Testis (tissue), 3 donors: ENCODE measurements around the gene LGALSL. TPM values are rescaled to one million over a fixed set of nuclear protein-coding genes. Genes with fewer than 3 reads are reported as not detected.

Experiments
- DNase-seq: peaks from one replicate; pipeline ENCODE4 v3.0.0-alpha.2; 2019
- H3K27ac ChIP-seq, 2 donors: fragments of 200-600 bp; sonication (generic); one replicate each; pipeline ENCODE4 v1.5.1; 2019
- H3K27me3 ChIP-seq: fragments of 200-600 bp; sonication (generic); one replicate; pipeline ENCODE4 v1.5.1; 2019
- H3K36me3 ChIP-seq: fragments of 200-600 bp; sonication (generic); one replicate; pipeline ENCODE4 v1.5.1; 2017; ENCODE audit warnings: low read depth; ENCODE audit errors: missing control alignments
- H3K4me1 ChIP-seq: fragments of 200-600 bp; sonication (generic); one replicate; pipeline ENCODE4 v1.5.1; 2019
- H3K4me3 ChIP-seq, 2 donors: fragments of 200-600 bp; sonication (generic); one replicate each; pipeline ENCODE4 v1.5.1; 2017 to 2019
- H3K9me3 ChIP-seq: fragments of 200-600 bp; sonication (generic); one replicate; pipeline ENCODE4 v1.5.1; 2017
- CTCF ChIP-seq, 3 experiments: fragments of 450-650 bp in 2 of 3; fragments of 200-600 bp in 1 of 3; sonication (generic) in 1 of 3; IDR thresholded peaks; one replicate each; pipeline ENCODE4 v1.5.1; 2016 to 2019; ENCODE audit warnings: antibody characterized with exemption in 3 of 3, mild to moderate bottlenecking in 2 of 3, moderate library complexity in 1 of 3
- POLR2A ChIP-seq: fragments of 450-650 bp; IDR thresholded peaks from one replicate; pipeline ENCODE4 v1.6.1; 2017; ENCODE audit warnings: antibody characterized with exemption, mild to moderate bottlenecking, moderate library complexity
- WGBS, 2 donors: methylation state at CpG; one replicate each; pipeline ENCODE4 v1.1.5; 2018; 5-methylcytosine and 5-hydroxymethylcytosine counted together
- intact Hi-C: fragments of 100-400 bp; cut with DNase I; formaldehyde crosslinking; loops from one replicate; pipeline ENCODE4 v1.15.1; 2023; ENCODE audit warnings: low total_unique reads
- polyA plus RNA-seq: library from polyadenylated mRNA; stranded (reverse); fragments of 350-450 nt; fragmentation: Illumina TruSeq; extraction: RNeasy Lipid Tissue Mini Kit (QIAGEN cat#74804); gene quantifications from one replicate; pipeline ENCODE4 v1.2.3, GENCODE V29; 2014; ENCODE audit warnings: low read depth, low replicate concordance; ENCODE audit not compliant: insufficient read depth
- total RNA-seq, 2 donors: library from RNA; depleted of rRNA; stranded (reverse); fragments of >200 nt; gene quantifications; one replicate each; pipeline ENCODE4 v1.2.3, GENCODE V29; 2016

The LGALSL gene
- total and polyA plus RNA-seq, 3 donors from 2014 or later = 10.8 to 13.4 (median 11.3) TPM

GRCh38 chr2:64472881-64473280 is 18.9 kb downstream of the LGALSL start:
- intact Hi-C loops = no loop called here
- no peak for DNase-seq
- no peaks in the 10 kb centered on the region for H3K36me3 ChIP-seq
- no peaks in the 10 kb centered on the region for H3K4me1 ChIP-seq
- no peak overlapping the region for H3K4me3 ChIP-seq
- H3K9me3 ChIP-seq = no peaks in the 10 kb centered on the region
- no peaks in the 10 kb centered on the region for H3K27me3 ChIP-seq
- H3K27ac ChIP-seq = no peak overlapping the region
- TF ChIP-seq CTCF (IDR thresholded peaks at IDR 0.05) (no peak), POLR2A (no peak)
- 85 to 96% methylated on average over 3 of the region's 3 CpGs for WGBS, 2 donors

- 73 to 81% methylated on average over 4 of the region's 4 CpGs for WGBS, 2 donors
- Histone ChIP-seq H3K4me1 (no peaks in the 10 kb centered on the region), H3K27me3 (no peaks in the 10 kb centered on the region), H3K4me3 (no peak overlapping the region), H3K27ac (no peak overlapping the region), H3K36me3 (no peaks in the 10 kb centered on the region), H3K9me3 (no peaks in the 10 kb centered on the region)
- intact Hi-C loops = no loop called here
- no peak for TF ChIP-seq POLR2A
- TF ChIP-seq CTCF (IDR thresholded peaks at IDR 0.05) = no peak
- DNase-seq = no peak
These were observed 20.2 kb downstream of the LGALSL start for GRCh38 chr2:64474121-64474571.

- H3K4me1 ChIP-seq = no peaks in the 10 kb centered on the region
- no peak for DNase-seq
- H3K4me3 ChIP-seq = no peak overlapping the region
- H3K27me3 ChIP-seq = no peaks in the 10 kb centered on the region
- no peaks in the 10 kb centered on the region for H3K36me3 ChIP-seq
- no peak for TF ChIP-seq CTCF (IDR thresholded peaks at IDR 0.05)
- TF ChIP-seq POLR2A = no peak
- 81 to 82% methylated on average over 1 of the region's 1 CpG for WGBS, 2 donors
- no peaks in the 10 kb centered on the region for H3K9me3 ChIP-seq
- H3K27ac ChIP-seq = no peak overlapping the region
- intact Hi-C loops = no loop called here
These were observed 20.7 kb downstream of the LGALSL start for GRCh38 chr2:64474636-64475035.

GRCh38 chr2:64477037-64477436 is 23.1 kb downstream of the LGALSL start:
- H3K36me3 ChIP-seq = no peaks in the 10 kb centered on the region
- no peaks in the 10 kb centered on the region for H3K27me3 ChIP-seq
- no peak overlapping the region for H3K27ac ChIP-seq
- intact Hi-C loops = no loop called here
- TF ChIP-seq CTCF (IDR thresholded peaks at IDR 0.05) (no peak), POLR2A (no peak)
- H3K9me3 ChIP-seq = no peaks in the 10 kb centered on the region
- no peaks in the 10 kb centered on the region for H3K4me1 ChIP-seq
- WGBS, 2 donors = 90 to 97% methylated on average over 1 of the region's 1 CpG
- no peak for DNase-seq
- no peak overlapping the region for H3K4me3 ChIP-seq

GRCh38 chr2:64477979-64478378 is 24.0 kb downstream of the LGALSL start:
- intact Hi-C loops = no loop called here
- H3K9me3 ChIP-seq = no peaks in the 10 kb centered on the region

More at GRCh38 chr2:64477979-64478378, 24.0 kb downstream of the LGALSL start:
- no peak overlapping the region for H3K4me3 ChIP-seq
- no peaks in the 10 kb centered on the region for H3K4me1 ChIP-seq
- H3K36me3 ChIP-seq = no peaks in the 10 kb centered on the region
- no peak overlapping the region for H3K27ac ChIP-seq
- 91 to 92% methylated on average over 4 of the region's 4 CpGs for WGBS, 2 donors
- H3K27me3 ChIP-seq = no peaks in the 10 kb centered on the region
- TF ChIP-seq CTCF (IDR thresholded peaks at IDR 0.05) = no peak
- no peak for TF ChIP-seq POLR2A
- no peak for DNase-seq
